GM23338 (cell line): Measurements from ENCODE around the gene TXNDC16. TPM values are rescaled to one million over a fixed set of nuclear protein-coding genes. Genes with fewer than 3 reads are reported as not detected.

Experiments
- ATAC-seq: fragments of 200-7000 bp; cut with Tn5 transposase; 3 replicates; pipeline ENCODE4 v1.9.1; 2020
- DNase-seq: peaks from one replicate; pipeline ENCODE4 v3.0.0-alpha.2; 2015; ENCODE audit warnings: low spot score
- H2AFZ ChIP-seq: fragments of 200-600 bp; sonication (generic); 2 replicates; pipeline ENCODE4 v1.8.0; 2016; ENCODE audit warnings: antibody characterized with exemption, mild to moderate bottlenecking, moderate library complexity
- H3F3A ChIP-seq: fragments of 200-600 bp; sonication (generic); replicated peaks from 2 replicates; pipeline ENCODE4 v1.8.0; 2017; ENCODE audit warnings: antibody characterized with exemption, mixed run types, low read depth
- H3K27ac ChIP-seq: fragments of 200-600 bp; sonication (generic); 2 replicates; pipeline ENCODE4 v1.6.1; 2016; ENCODE audit warnings: low read depth
- H3K27me3 ChIP-seq: fragments of 200-600 bp; sonication (generic); 2 replicates; pipeline ENCODE4 v1.8.0; 2016; ENCODE audit warnings: mild to moderate bottlenecking, mixed run types, moderate library complexity; ENCODE audit not compliant: insufficient read depth
- H3K36me3 ChIP-seq: fragments of 200-600 bp; sonication (generic); 2 replicates; pipeline ENCODE4 v1.8.0; 2016; ENCODE audit warnings: mild to moderate bottlenecking; ENCODE audit not compliant: insufficient read depth
- H3K4me1 ChIP-seq: fragments of 200-600 bp; sonication (generic); 2 replicates; pipeline ENCODE4 v1.8.0; 2016; ENCODE audit warnings: mild to moderate bottlenecking, moderate library complexity; ENCODE audit not compliant: insufficient read depth
- H3K4me2 ChIP-seq: fragments of 200-600 bp; sonication (generic); 2 replicates; pipeline ENCODE4 v1.7.1; 2017; ENCODE audit warnings: mixed run types
- H3K4me3 ChIP-seq: fragments of 200-600 bp; sonication (generic); 2 replicates; pipeline ENCODE4 v1.6.1; 2016; ENCODE audit warnings: mixed run types
- H3K79me2 ChIP-seq: fragments of 200-600 bp; sonication (generic); replicated peaks from 2 replicates; pipeline ENCODE4 v1.8.0; 2017; ENCODE audit warnings: mild to moderate bottlenecking; ENCODE audit not compliant: insufficient read depth
- H3K9me2 ChIP-seq: fragments of 200-600 bp; sonication (generic); 2 replicates; pipeline ENCODE4 v1.8.0; 2017; ENCODE audit not compliant: insufficient read depth
- H4K20me1 ChIP-seq: fragments of 200-600 bp; sonication (generic); replicated peaks from 2 replicates; pipeline ENCODE4 v1.8.0; 2017; ENCODE audit warnings: mild to moderate bottlenecking; ENCODE audit not compliant: insufficient read depth
- H3K27ac Mint-ChIP-seq: 2 replicates; pipeline ENCODE4 v1.8.0; 2020; ENCODE audit warnings: inconsistent platforms, mild to moderate bottlenecking, moderate library complexity, mixed read lengths
- H3K27me3 Mint-ChIP-seq: 3 replicates; pipeline ENCODE4 v1.8.0; 2022; ENCODE audit warnings: low read depth, mild to moderate bottlenecking, moderate library complexity, mixed read lengths, inconsistent platforms; ENCODE audit not compliant: insufficient read depth, poor library complexity
- H3K36me3 Mint-ChIP-seq: 3 replicates; pipeline ENCODE4 v1.8.0; 2021; ENCODE audit warnings: low read depth, mild to moderate bottlenecking, inconsistent platforms, moderate library complexity, mixed read lengths
- H3K4me1 Mint-ChIP-seq: 3 replicates; pipeline ENCODE4 v1.8.0; 2020; ENCODE audit warnings: mild to moderate bottlenecking, inconsistent platforms, mixed read lengths
- H3K4me3 Mint-ChIP-seq: 3 replicates; pipeline ENCODE4 v1.8.0; 2021; ENCODE audit warnings: moderate library complexity, mild to moderate bottlenecking, inconsistent platforms, mixed read lengths
- H3K9me3 Mint-ChIP-seq: 3 replicates; pipeline ENCODE4 v1.8.0; 2020; ENCODE audit warnings: moderate library complexity, mild to moderate bottlenecking, inconsistent platforms, mixed read lengths
- CREB1 ChIP-seq: fragments of 250-450 bp; sonication (Bioruptor Pico); IDR thresholded peaks from 2 replicates; pipeline ENCODE4 v1.5.0; 2020; ENCODE audit warnings: low read depth, mild to moderate bottlenecking, moderate library complexity
- EZH2 ChIP-seq: fragments of 200-600 bp; sonication (generic); IDR thresholded peaks from one replicate; pipeline ENCODE4 v1.8.0; 2017; ENCODE audit warnings: antibody characterized with exemption, mild to moderate bottlenecking, low read depth; ENCODE audit not compliant: unreplicated experiment
- EZH2phosphoT487 ChIP-seq: fragments of 200-600 bp; sonication (generic); IDR thresholded peaks from one replicate; pipeline ENCODE4 v1.8.1; 2018; ENCODE audit warnings: antibody characterized with exemption; ENCODE audit not compliant: unreplicated experiment
- JUNB ChIP-seq: IDR thresholded peaks from one replicate; pipeline ENCODE4 v1.6.1; 2016; ENCODE audit warnings: antibody characterized with exemption; ENCODE audit not compliant: unreplicated experiment
- NANOG ChIP-seq: IDR thresholded peaks from 2 replicates; pipeline ENCODE4 v1.6.1; 2016; ENCODE audit warnings: antibody characterized with exemption, borderline replicate concordance
- POLR2AphosphoS5 ChIP-seq: IDR thresholded peaks from 2 replicates; pipeline ENCODE4 v1.6.1; 2016; ENCODE audit warnings: antibody characterized with exemption, low read depth
- REST ChIP-seq: IDR thresholded peaks from one replicate; pipeline ENCODE4 v1.6.1; 2018; ENCODE audit warnings: antibody characterized with exemption; ENCODE audit not compliant: unreplicated experiment
- STAT1 ChIP-seq: IDR thresholded peaks from one replicate; pipeline ENCODE4 v1.6.1; 2016; ENCODE audit warnings: antibody characterized with exemption; ENCODE audit not compliant: unreplicated experiment
- ZNF114 ChIP-seq: fragments of 250-450 bp; sonication (Bioruptor Pico); IDR thresholded peaks from 2 replicates; pipeline ENCODE4 v1.5.0; 2020; ENCODE audit warnings: mild to moderate bottlenecking, moderate library complexity
- ZNF331 ChIP-seq: fragments of 250-450 bp; sonication (Bioruptor Pico); IDR thresholded peaks from 2 replicates; pipeline ENCODE4 v1.5.0; 2020; ENCODE audit warnings: low read depth, mild to moderate bottlenecking, moderate library complexity
- polyA plus RNA-seq: library from polyadenylated mRNA; unstranded; fragments of >200 nt; fragmentation: Nextera tagmentation; extraction: Ambion mirVana; gene quantifications from 2 replicates; pipeline ENCODE4 v1.2.1, GENCODE V29; 2016
- total RNA-seq: library from RNA; depleted of rRNA; stranded (reverse); fragments of >200 nt; shearing (Covaris generic); gene quantifications from 2 replicates; pipeline ENCODE4 v1.2.3, GENCODE V29; 2014
- TF ChIP-seq, protein P1 (sequence below): fragments of 250-450 bp; sonication (Bioruptor Pico); IDR thresholded peaks from 2 replicates; pipeline ENCODE4 v1.5.0; 2020; ENCODE audit warnings: mild to moderate bottlenecking, moderate library complexity
- TF ChIP-seq, protein P2 (sequence below): IDR thresholded peaks from 2 replicates; pipeline ENCODE4 v1.6.1; 2016; ENCODE audit warnings: antibody characterized with exemption
- TF ChIP-seq, protein P3 (sequence below), 2 experiments: fragments of 200-600 bp in 1 of 2; sonication (generic) in 1 of 2; conservative IDR thresholded peaks; 2 replicates each; pipeline versions ENCODE4 v1.5.1 to v1.6.1; 2016 to 2017; ENCODE audit warnings: antibody characterized with exemption in 2 of 2, low read depth in 2 of 2, mild to moderate bottlenecking in 2 of 2, moderate library complexity in 1 of 2

Gene TXNDC16
- total and polyA plus RNA-seq, 2 experiments from 2014 or later = 13.6 to 14.0 TPM

- H3K27me3 Mint-ChIP-seq = no peaks in the 10 kb centered on the region
- peaks cover 10% of the 10 kb centered on the region; the same call in 1 of the 2 replicates for H3K4me1 ChIP-seq
- H3K9me2 ChIP-seq = no peaks in the 10 kb centered on the region
- no peak overlapping the region for H3K4me3 Mint-ChIP-seq
- H3K4me1 Mint-ChIP-seq = peaks cover 19% of the 10 kb centered on the region
- no peaks in the 10 kb centered on the region for H3K9me3 Mint-ChIP-seq
- TF ChIP-seq, protein P1, sequence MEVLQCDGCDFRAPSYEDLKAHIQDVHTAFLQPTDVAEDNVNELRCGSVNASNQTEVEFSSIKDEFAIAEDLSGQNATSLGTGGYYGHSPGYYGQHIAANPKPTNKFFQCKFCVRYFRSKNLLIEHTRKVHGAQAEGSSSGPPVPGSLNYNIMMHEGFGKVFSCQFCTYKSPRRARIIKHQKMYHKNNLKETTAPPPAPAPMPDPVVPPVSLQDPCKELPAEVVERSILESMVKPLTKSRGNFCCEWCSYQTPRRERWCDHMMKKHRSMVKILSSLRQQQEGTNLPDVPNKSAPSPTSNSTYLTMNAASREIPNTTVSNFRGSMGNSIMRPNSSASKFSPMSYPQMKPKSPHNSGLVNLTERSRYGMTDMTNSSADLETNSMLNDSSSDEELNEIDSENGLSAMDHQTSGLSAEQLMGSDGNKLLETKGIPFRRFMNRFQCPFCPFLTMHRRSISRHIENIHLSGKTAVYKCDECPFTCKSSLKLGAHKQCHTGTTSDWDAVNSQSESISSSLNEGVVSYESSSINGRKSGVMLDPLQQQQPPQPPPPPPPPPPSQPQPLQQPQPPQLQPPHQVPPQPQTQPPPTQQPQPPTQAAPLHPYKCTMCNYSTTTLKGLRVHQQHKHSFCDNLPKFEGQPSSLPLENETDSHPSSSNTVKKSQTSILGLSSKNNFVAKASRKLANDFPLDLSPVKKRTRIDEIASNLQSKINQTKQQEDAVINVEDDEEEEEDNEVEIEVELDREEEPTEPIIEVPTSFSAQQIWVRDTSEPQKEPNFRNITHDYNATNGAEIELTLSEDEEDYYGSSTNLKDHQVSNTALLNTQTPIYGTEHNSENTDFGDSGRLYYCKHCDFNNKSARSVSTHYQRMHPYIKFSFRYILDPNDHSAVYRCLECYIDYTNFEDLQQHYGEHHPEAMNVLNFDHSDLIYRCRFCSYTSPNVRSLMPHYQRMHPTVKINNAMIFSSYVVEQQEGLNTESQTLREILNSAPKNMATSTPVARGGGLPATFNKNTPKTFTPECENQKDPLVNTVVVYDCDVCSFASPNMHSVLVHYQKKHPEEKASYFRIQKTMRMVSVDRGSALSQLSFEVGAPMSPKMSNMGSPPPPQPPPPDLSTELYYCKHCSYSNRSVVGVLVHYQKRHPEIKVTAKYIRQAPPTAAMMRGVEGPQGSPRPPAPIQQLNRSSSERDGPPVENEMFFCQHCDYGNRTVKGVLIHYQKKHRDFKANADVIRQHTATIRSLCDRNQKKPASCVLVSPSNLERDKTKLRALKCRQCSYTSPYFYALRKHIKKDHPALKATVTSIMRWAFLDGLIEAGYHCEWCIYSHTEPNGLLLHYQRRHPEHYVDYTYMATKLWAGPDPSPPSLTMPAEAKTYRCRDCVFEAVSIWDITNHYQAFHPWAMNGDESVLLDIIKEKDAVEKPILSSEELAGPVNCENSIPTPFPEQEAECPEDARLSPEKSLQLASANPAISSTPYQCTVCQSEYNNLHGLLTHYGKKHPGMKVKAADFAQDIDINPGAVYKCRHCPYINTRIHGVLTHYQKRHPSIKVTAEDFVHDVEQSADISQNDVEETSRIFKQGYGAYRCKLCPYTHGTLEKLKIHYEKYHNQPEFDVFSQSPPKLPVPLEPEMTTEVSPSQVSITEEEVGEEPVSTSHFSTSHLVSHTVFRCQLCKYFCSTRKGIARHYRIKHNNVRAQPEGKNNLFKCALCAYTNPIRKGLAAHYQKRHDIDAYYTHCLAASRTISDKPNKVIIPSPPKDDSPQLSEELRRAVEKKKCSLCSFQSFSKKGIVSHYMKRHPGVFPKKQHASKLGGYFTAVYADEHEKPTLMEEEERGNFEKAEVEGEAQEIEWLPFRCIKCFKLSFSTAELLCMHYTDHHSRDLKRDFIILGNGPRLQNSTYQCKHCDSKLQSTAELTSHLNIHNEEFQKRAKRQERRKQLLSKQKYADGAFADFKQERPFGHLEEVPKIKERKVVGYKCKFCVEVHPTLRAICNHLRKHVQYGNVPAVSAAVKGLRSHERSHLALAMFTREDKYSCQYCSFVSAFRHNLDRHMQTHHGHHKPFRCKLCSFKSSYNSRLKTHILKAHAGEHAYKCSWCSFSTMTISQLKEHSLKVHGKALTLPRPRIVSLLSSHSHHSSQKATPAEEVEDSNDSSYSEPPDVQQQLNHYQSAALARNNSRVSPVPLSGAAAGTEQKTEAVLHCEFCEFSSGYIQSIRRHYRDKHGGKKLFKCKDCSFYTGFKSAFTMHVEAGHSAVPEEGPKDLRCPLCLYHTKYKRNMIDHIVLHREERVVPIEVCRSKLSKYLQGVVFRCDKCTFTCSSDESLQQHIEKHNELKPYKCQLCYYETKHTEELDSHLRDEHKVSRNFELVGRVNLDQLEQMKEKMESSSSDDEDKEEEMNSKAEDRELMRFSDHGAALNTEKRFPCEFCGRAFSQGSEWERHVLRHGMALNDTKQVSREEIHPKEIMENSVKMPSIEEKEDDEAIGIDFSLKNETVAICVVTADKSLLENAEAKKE = no peak
- TF ChIP-seq JUNB = no peak
- no peak for TF ChIP-seq STAT1
- TF ChIP-seq NANOG = no peak
- TF ChIP-seq POLR2AphosphoS5 = no peak
- TF ChIP-seq REST = no peak
- TF ChIP-seq EZH2 = no peak
- TF ChIP-seq, protein P2, sequence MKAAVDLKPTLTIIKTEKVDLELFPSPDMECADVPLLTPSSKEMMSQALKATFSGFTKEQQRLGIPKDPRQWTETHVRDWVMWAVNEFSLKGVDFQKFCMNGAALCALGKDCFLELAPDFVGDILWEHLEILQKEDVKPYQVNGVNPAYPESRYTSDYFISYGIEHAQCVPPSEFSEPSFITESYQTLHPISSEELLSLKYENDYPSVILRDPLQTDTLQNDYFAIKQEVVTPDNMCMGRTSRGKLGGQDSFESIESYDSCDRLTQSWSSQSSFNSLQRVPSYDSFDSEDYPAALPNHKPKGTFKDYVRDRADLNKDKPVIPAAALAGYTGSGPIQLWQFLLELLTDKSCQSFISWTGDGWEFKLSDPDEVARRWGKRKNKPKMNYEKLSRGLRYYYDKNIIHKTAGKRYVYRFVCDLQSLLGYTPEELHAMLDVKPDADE = no peak
- TF ChIP-seq ZNF114 = no peak
- no peak for TF ChIP-seq ZNF331 (CRISPR knock-in tag)
- no peak for TF ChIP-seq CREB1 (CRISPR knock-in tag)
- TF ChIP-seq, protein P3, sequence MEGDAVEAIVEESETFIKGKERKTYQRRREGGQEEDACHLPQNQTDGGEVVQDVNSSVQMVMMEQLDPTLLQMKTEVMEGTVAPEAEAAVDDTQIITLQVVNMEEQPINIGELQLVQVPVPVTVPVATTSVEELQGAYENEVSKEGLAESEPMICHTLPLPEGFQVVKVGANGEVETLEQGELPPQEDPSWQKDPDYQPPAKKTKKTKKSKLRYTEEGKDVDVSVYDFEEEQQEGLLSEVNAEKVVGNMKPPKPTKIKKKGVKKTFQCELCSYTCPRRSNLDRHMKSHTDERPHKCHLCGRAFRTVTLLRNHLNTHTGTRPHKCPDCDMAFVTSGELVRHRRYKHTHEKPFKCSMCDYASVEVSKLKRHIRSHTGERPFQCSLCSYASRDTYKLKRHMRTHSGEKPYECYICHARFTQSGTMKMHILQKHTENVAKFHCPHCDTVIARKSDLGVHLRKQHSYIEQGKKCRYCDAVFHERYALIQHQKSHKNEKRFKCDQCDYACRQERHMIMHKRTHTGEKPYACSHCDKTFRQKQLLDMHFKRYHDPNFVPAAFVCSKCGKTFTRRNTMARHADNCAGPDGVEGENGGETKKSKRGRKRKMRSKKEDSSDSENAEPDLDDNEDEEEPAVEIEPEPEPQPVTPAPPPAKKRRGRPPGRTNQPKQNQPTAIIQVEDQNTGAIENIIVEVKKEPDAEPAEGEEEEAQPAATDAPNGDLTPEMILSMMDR (conservative IDR thresholded peaks at IDR 0.05; ENCODE audit: low read depth in 2 of 2) = no peak
- TF ChIP-seq EZH2phosphoT487 = no peak
- no peak overlapping the region for H3K4me2 ChIP-seq
- DNase-seq = no peak
- H3K27ac Mint-ChIP-seq = no peak overlapping the region
- H3F3A ChIP-seq = no peaks in the 10 kb centered on the region
- no peaks in the 10 kb centered on the region for H3K79me2 ChIP-seq
- no peak for ATAC-seq
- H3K27me3 ChIP-seq = no peaks in the 10 kb centered on the region
- H2AFZ ChIP-seq = no peak overlapping the region
- no peak overlapping the region for H3K4me3 ChIP-seq
- H3K36me3 ChIP-seq = no peaks in the 10 kb centered on the region
- H3K27ac ChIP-seq = no peak overlapping the region
- peaks cover under 1% of the 10 kb centered on the region; the same call in 2 of the 3 replicates for H3K36me3 Mint-ChIP-seq
- no peaks in the 10 kb centered on the region for H4K20me1 ChIP-seq
Measured at GRCh38 chr14:52514046-52514811, 38.1 kb downstream of the TXNDC16 start.
